HG03095 (cell line): ENCODE results near the gene NPLOC4.

Experiments used
- ATAC-seq: cut with Tn5 transposase; IDR thresholded peaks from one replicate; pipeline ENCODE4 v1.9.1; 2021; ENCODE audit warnings: moderate library complexity; ENCODE audit not compliant: unreplicated experiment

Gene NPLOC4

DNA sequence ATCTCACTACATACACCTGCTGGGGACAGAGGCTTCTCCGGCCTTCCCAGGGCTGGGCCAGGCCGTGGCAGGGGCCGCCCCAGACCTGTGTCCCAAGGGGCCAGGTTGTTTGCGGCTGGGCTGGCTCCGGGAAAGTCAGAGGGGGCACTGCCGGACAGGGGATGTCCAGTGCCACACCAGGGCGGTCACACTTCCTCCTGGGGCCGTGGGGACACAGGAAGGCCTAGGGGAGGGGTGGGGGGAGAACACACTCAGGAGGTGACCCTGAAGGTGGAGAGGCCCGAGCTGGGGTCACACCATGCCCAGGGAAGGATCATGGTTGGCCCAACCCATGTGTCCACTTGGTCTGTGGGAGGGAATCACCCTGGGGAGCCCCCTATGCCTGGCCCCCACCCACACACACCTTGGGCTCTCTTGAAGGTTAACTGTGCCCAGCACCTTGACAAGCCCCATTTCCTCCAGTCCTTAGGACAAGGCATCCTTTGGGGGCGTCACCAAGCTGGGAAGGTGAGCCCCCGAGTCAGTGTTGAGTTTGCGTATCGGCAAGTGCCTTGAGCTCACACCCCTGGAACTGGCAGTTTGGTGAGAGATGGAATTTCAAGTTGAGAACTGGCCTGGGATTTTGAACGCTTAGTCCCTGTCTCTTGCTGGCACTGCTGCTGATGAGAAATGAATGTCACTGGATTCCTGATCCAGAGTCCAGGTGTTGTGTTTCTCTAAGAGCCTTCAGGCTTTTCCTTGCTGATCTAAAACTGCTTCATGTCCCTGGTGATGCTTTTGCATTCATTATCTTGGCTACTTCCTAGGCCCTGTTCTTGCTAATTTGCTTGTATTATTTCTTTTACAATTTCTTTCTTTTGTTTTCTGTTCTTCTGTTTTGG, 116.7 kb downstream of the NPLOC4 start:
- no peak for ATAC-seq

DNA sequence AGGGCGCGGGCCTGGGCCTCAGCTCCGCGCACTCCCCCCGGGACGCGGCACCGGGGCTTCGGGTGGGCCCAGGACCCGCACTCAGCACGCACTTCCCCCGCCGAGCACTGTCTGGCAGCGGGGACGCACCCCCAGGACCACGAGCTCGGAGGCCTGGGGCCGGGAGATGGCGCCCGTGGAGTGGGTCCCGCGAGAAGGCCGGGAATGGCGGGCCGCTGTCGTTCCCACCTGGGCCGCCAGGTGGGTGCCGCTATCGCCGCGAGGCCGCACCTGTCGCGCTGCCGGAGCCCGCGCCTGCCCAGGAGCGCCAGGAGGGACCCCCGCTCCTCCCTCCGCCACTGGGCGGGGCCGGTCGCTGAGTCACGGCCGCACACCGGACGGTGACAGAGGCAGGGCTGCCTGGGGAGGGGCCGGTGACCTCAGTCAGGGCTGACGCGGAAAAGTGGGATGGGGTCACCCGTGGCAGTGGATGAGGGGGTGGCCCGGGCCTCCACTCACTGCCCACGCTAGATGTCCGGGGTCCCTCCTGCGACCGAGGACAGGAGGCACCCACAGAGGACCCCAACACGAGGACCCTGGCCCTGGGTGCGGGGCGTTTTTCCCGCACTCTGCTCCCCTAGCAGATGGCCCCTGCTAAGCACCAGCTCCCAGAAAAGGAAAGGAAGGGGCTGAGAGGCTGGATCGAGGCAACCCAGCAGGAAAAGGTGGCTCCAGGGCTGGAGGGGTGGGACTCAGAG, 117.5 kb downstream of the NPLOC4 start:
- ATAC-seq, result no peak

DNA sequence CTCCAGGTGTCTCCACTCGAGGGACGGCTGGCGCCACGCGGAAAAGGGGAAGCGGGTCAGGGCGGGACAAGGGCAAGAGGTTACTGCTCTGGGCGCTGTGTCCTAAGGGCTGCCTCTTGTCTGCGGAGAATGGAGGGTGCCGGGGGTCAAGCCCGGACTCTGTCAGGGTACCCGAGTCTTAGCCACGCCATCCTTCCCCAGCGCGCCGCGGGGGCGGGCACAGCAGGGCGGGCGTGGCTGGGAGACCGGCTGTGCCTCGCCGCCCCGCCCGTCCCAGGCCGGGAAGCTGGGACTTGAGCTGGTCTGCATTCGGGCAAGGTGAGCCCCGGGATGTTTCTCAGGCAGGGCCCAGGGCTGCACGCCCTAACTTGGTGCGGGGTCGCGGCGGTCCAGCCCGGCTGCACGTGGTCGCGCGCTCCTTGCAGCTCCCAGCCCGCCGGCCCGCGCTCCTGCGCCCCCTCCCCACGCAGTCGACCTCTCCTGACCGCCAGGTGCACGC, 118.1 kb downstream of the NPLOC4 start:
- no peak for ATAC-seq

DNA sequence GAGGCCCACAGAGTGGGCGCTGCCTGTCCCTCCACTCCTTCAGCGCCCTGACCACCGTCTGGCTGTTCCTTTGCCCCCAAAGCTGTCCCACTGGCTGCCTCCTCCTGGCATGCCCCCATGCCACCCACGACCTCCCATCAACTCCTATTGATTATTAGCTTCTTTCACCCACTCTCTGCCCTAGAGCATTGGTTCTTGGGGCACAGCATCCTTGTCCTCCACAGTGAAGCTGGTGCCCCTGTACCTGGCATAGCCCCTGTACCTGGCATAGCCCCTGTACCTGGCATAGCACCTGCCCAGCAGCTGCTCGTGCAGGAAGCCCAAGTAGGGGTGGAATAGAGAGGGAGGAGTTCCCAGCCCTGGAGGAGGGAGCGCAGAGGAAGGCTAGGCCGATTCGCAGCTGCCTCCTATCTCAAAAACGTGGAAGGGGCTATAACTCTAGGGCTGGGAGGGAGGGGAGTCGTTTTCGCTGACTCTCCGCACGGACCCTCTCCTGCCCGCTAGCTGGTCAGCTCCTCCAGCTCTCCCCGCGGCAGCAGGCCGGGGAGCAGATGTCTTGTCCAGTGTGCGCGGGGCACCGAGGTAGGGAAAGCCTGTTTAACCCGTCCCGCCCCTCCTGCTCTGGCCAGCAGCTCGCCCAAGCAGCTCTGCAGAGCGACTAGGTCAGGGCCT, 118.7 kb downstream of the NPLOC4 start:
- no peak for ATAC-seq

DNA sequence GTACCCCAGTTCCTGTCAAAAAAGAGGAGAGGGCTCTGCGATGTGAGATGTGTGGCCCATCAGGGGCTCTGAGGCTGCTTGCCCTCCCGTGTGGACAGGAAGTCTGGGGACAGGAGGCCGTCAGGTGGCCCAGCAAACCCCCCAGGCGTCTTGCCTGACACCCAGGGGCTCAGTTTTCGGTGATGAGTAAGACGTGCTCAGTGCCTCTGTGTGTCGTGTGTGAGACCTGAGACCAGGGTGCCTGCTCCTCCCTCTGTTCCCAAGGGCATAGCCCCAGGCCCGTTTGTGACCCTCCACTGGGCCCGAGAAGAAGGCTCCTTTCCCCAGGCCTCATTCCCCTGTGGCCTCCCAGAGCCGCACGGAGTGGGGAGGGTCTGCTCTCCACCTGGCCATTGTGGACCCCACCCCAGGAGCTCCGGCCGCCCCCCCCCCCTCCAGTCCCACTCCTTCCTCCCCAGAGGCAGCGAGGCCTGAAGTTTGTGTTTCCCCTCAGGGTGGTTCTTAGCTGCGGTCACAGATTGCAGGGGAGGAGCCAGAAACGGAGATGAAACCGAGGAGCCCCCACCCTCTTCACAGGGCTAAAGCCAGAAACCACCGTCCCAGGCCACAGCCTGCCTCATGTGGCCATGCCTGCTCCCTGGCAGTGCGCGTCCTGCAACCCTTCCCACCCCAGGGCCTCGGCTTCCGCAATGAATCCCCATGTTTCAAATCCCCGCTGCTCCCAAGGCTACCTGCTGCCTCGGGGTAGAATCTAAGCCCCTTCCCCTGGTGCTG, 119.4 kb downstream of the NPLOC4 start:
- ATAC-seq, result no peak

DNA sequence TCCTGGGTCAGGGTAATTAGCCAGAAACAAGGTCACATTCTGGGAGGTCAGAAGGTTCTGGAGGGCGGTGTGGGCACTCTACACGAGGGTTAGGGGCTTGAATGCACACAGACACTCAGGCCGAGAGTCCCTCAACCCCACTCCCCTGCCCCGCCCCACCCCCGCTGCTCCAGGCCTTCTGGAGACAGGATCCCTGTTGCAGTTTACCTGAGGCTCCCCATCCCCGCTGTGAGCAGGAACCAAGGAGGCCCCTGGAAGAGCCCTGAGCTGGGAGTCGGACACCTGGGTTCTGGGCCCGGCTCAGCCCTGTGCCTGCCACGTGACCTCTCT, 119.9 kb downstream of the NPLOC4 start:
- no peak for ATAC-seq

DNA sequence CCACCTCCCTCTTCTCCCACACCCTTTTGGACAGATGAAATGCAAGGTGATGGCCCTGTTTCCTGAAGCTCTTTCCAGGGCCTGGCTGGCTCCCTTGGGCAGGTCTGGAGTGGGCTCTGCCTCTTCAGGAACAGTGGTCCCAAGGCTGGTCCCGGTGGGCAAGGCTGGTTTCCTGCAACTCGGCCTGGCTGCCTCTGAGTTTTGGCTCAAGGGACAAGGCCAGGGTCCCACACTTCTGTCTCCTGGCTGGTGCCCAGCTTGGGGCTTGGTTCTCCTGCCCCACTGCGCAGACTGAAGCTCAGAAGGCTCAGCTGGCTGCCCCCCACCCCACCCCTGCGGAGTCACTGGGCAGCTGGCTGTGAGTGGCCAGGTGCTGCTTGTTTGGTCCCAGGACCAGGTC, 120.5 kb downstream of the NPLOC4 start:
- ATAC-seq, result no peak

DNA sequence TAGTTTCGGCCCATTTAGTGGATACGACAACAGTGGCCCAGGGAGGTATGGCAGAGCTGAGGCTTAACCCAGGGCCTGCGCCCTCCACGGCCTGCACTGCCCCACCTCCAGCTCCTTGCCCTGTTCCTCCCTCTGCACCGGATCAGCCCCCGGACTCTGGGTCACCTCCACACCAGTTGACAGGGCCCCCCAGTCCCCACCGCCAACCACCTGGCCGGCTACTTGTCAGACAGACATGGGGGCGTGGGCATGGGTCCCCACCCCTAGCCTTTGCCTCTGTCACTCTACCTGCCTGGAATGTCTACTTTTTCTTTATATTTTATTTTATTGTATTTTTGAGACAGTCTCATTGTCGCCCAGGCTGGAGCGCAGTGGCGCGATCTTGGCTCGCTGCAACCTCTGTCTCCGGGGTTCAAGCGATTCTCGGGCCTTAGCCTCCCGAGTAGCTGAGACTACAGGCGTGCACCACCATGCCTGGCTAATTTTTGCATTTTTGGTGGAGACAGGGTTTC, 121.3 kb downstream of the NPLOC4 start:
- no peak for ATAC-seq

DNA sequence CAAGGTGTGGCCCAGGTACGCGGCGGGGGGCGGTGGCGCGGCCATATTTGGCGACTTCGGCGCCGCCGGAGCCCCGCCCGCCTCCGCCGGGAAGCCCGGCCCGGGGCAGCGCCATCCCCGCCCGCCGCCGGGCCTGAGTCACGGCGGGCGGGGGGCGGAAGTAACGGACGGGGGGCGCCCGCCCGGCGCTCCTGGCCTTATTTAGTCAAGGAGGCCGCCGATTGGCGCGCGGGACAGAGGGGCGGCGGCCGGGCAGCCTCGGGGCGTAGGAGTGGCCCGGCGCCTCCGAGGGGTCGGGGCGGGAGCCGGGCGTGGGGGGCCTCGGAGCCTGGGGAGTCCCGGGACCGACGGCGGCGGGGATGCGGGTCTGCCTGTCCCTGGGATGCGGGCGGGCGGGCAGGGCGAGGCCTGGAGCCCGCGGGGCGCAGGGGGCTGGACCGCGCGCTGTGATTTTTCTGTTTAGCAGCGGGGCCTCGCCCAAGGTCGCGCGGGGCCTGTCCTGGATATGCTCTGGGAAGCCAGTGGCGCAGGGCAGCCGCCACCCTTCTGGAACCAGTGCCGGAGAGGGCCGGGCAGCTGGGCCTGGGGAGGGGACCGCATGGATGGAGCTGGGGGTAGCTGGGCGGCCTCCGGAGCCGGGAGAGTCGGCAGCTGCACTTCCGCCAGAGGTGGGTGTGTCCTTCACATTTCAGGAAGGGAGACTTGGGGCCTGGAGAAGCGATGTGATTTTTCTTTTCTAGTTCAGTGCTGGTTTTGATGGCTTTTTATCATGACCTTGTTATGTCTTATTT, 122.0 kb downstream of the NPLOC4 start:
- no peak for ATAC-seq

DNA sequence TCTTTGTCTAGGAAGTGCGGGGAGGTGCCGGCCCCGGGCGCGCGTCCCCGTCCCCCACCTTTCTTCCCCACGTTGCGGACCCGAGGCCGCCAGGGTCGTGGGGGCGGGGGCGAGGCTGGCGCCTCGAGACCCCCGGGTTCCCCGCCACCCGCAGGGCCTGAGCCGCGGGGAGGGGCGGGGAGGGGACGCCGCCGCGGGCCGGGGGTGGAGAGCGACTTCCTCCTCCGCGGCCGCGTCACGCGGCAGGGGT, 122.5 kb downstream of the NPLOC4 start:
- ATAC-seq, result no peak

DNA sequence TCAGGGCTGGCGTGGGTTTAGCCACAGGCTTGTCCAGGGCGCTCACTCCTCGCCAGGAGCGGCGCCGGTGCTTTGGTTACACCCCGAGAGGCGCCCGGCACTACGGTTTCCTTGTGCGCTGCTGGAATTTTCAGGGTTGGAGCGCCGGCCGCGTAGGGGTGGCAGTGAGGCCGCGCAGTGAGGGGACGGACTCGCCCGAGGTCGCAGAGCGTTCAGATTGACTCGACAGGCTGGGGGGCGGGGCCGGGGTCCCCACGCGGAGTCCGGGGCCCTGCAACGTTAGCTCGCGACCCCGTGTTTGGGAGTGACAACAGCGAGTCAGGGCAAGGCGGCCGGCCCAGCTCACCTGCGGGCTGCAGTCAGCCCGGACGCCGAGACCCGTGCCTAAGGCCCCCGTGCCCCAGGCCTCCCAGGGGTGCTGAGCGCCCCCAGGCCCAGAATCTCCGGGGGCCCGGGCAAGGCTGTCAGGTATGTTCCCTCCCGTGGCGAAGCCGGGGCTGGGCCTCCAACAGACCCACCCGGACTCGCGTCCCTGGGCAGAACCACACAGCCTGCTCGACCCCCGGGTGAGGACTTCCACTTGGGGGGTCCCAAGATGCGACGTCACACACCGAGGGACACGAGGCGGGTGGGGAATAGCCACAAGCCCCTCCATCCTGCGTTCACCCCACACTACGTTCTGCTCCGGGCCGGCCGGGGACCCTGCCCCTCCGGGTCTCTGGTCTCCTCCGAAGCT, 123.0 kb downstream of the NPLOC4 start:
- ATAC-seq, result no peak

DNA sequence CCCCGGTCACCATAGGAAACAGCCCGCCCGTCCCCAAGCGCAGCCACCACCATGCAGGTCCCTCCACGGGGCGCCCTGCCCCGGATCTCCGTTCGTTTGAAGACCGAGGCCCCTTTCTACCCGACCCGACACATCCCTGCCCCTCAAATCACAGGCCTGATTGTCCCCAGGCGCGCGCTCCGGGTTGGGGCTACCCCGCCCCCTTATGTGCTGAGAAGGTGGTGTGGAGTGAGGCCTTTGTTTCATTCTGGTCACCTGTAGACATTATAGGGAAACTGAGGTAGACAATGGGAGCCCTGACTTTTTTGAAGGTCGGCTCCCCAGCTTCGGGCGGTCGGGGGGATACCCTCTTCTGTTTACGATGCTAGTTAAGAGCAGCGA, 123.5 kb downstream of the NPLOC4 start:
- ATAC-seq, result no peak

DNA sequence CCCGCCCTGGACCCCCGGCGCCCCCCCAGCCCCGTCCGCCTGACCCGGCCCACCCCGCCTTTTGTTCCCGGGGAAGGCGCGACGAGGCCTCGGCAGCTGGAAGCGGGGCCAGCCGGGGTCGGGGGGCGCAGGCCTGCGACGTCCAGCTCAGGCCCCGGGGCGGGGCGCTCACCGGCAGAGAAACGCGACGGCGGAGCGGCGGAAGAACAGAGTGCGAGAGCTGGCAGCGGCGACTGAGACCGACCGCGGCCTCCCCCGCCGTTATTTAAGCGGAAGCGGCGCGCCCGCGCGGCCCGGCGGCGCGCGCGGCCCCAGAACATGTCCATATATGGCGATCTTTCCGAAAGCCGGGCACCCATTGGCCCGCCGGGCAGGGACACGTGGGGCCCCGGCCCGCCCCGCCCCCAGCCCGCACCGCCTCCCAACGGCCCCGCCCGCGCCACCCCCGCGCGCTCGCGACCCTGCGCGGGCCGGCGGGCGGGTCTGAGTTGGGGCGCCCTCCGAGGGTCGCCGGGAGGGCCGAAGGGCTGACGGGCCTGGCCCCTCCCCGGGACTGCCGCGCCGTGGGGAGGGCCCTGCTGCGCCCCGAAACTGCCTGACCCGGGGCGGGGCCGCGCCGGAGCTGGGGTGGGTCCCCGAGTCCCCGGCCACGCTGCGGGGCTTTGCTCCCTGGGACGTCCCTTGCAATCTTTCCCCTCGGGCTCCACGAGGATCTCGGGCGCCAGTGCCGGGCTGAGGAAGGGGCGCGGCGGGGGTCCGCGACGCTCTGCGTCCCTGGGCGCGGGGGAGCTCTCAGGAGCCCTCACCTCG, 124.1 kb downstream of the NPLOC4 start, which contains the start of gene ACTG1:
TSS of gene ACTG1 (minus strand) at position 238 of the 810 bp plus-strand sequence. CDS start 445 bp downstream, outside the sequence.
- peak; percentile 38 for ATAC-seq

DNA sequence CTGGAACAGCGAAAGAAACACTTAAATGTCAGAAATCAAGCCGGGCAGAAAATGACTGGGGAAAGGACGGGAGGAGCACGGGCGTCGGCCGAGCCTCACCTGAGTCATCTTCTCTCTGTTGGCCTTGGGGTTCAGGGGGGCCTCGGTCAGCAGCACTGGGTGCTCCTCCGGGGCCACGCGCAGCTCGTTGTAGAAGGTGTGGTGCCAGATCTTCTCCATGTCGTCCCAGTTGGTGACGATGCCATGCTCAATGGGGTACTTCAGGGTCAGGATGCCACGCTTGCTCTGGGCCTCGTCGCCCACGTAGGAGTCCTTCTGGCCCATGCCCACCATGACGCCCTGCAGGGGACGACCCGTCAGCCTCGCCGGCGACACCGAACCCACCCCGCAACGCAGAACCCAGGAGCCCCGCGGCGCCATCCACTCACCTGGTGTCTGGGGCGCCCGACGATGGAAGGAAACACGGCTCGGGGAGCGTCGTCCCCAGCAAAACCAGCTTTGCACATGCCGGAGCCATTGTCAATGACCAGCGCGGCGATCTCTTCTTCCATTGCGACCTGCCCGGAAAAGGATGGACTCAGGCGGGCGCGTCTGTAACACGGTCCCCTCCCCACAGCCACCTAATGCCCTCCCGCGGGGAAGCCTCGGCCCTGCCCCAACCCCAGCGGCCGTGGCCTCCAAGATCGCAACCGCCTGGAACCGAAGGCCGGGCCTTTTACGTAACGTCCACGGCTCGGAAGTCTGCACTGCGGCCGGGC, 124.9 kb downstream of the NPLOC4 start:
- ATAC-seq, result no peak

DNA sequence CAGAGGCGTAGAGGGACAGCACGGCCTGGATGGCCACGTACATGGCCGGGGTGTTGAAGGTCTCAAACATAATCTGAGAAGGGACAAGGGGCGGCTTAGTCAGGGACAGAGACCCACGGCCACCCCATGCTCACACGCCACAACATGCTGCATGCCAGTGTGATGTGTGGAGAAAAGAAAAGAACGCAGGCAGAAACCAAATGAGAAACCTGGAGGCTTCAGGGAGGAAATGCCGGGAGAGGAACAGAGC, 125.4 kb downstream of the NPLOC4 start:
- ATAC-seq, result no peak

DNA sequence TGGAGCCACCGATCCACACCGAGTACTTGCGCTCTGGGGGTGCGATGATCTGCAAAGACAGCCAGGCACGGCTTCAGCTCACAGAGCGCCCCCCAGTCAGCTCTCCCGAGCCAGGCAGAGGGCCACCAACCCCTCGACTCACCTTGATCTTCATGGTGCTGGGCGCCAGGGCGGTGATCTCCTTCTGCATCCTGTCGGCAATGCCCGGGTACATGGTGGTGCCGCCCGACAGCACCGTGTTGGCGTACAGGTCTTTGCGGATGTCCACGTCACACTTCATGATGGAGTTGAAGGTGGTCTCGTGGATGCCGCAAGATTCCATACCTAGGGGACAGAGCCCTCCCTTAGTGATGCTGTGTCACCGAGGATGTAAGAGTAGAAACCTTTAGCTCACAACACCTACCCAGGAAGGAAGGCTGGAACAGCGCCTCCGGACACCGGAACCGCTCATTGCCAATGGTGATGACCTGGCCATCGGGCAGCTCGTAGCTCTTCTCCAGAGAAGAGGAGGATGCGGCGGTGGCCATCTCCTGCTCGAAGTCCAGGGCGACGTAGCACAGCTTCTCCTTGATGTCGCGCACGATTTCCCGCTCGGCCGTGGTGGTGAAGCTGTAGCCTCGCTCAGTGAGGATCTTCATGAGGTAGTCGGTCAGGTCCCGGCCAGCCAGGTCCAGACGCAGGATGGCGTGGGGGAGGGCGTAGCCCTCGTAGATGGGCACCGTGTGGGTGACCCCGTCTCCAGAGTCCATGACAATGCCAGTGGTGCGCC, 125.9 kb downstream of the NPLOC4 start:
- ATAC-seq, result no peak

DNA sequence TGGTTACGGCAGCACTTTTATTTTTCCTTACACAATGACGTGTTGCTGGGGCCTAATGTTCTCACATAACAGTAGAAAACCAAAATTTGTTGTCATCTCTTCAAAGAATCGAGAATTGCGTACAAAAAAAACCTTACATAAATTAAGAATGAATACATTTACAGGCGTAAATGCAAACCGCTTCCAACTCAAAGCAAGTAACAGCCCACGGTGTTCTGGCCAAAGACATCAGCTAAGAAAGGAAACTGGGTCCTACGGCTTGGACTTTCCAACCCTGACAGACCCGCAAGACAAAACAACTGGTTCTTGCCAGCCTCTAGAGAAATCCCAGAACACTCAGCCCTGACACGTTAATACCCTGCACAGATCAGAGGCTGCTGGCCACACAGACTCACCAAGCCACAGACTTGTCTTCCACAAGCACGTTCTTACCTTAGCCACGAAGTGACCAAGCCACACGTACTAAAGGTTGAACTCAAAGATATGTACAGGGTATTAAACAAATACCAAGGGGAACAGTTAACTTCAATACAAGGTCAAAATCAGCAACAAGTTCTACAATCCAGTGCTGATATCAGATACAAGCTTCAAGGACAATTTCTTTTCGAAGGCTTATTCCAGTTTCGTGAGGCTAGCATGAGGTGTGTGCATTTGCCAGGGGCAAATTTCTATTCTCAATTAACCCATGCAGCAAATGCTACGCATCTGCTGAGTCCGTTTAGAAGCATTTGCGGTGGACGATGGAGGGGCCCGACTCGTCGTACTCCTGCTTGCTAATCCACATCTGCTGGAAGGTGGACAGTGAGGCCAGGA, 126.7 kb downstream of the NPLOC4 start:
- ATAC-seq, result no peak
